Pulmonary artery endothelial cell (primary cell): ENCODE measurements around the gene CYTL1. TPM values are rescaled to one million over a fixed set of nuclear protein-coding genes. Genes with fewer than 3 reads are reported as not detected.
"Not testable (repeated sequence)": the region's sequence is repeated elsewhere in the genome, so short reads cannot be mapped to it uniquely, and the experiment has no call there.

Experiments
- DNase-seq: peaks from one replicate; pipeline ENCODE4 v3.0.0-alpha.2; 2011; ENCODE audit warnings: low read depth, low spot score
- total RNA-seq: library from RNA; depleted of rRNA; stranded (reverse); fragments of >200 nt; gene quantifications from 2 replicates; pipeline ENCODE4 v1.2.3, GENCODE V29; 2014

Gene CYTL1
- total RNA-seq, 1 donor from 2014 or later = 34.6 TPM

GRCh38 chr4:5001641-5002040 is 17.6 kb downstream of the CYTL1 start:
- DNase-seq = not testable (repeated sequence)

GRCh38 chr4:4996935-4997334 is 22.3 kb downstream of the CYTL1 start:
- DNase-seq = not testable (repeated sequence)

- DNase-seq = no peak
Observed at GRCh38 chr4:4995908-4996265, 23.4 kb downstream of the CYTL1 start.

GRCh38 chr4:4995103-4995907 is 24.0 kb downstream of the CYTL1 start:
- DNase-seq = peak; percentile 15

DNA sequence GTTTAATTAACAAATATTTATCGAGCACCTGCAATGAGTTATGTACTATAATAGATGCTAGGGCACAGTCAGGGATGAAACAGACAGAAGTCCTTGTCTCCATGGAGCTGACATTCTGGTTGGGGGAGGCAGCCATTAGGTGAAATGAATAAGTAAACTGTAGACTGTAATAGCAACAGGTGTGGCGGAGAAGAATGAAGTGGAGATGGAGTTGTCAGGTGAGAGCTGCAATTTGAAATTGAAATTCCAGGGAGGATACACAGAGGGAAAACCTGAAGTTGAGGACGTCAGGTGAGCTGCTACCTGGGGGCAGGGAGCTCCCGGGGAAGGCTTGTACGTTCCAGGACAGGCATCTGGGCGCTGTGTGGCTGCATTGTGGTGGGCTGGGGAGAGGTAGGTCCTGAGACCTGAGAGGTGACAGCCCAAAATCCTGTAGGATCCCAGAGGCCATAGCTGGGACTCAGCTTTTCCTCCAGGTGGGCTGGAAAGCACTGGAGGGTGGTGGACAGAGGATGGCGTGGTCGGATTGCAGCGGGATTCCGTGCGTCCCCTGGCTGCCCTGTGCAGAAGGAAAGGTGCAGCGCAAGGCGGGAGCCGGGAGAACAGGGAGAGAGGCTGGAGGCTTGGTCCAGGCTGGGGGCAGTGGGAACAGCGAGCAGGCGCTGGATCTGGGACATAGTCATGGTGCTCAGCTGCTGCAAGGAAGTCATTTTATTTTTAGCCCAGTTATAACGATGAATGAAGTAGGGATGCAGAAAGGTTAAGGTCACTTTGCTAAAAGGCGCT is 24.8 kb downstream of the CYTL1 start:
- DNase-seq = no peak

- no peak for DNase-seq
Observed at GRCh38 chr4:4992833-4993232, 26.4 kb downstream of the CYTL1 start.

GRCh38 chr4:4991541-4992099 is 27.6 kb downstream of the CYTL1 start:
- no peak for DNase-seq

- DNase-seq = no peak
Observed at GRCh38 chr4:4990857-4991540, 28.3 kb downstream of the CYTL1 start.

GRCh38 chr4:4990329-4990728 is 28.9 kb downstream of the CYTL1 start:
- no peak for DNase-seq

DNA sequence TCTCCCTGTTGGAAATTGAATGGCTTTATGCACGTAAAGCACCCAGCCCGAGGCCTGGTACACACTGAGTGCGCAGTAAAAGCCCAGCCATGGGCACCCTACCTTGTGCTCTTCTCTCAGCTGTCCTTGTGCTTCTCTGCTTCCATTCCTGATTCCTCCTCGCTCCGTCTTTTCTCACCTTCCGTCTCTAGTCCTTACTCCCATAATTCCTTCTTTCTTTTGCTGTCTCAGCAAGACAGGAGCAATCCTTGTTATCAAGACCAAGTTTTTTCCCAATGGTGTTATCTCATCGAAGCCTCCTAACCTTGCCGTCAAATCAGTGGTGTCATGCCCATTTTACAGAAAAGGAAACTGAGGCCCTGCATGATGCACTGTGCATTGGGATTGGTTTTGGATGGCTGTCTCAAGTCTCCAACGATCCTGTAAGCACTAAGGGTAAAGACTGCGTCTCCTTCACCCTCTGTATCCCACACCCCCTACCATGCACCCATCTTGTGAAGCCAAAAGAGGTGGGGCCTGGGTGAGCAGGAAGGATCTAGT is 30.1 kb downstream of the CYTL1 start:
- no peak for DNase-seq

GRCh38 chr4:4987656-4988055 is 31.6 kb downstream of the CYTL1 start:
- no peak for DNase-seq

DNA sequence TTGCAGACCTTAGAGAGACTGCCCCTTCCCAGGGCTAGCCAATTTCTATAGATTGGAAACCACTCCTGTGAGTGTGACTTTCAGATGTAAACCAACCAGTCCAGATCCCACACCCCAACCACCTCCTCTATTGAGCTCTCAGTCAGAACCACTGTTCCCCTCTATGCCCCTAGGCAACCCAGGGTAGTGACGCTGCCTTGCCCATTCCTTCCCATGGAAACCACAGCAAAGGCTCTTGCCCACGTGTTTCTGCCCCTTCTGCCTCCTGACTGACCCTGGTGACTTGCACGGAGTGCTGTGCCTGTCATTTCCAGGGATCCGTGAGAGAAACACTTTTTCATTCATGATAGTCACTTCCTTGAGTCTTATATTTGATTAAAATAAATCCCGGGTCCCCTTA is 32.4 kb downstream of the CYTL1 start:
- DNase-seq = no peak

- DNase-seq = no peak
Observed at GRCh38 chr4:4985844-4986243, 33.4 kb downstream of the CYTL1 start.

- no peak for DNase-seq
Observed at GRCh38 chr4:4985036-4985435, 34.2 kb downstream of the CYTL1 start.

- no peak for DNase-seq
Observed at GRCh38 chr4:4984186-4984585, 35.1 kb downstream of the CYTL1 start.

DNA sequence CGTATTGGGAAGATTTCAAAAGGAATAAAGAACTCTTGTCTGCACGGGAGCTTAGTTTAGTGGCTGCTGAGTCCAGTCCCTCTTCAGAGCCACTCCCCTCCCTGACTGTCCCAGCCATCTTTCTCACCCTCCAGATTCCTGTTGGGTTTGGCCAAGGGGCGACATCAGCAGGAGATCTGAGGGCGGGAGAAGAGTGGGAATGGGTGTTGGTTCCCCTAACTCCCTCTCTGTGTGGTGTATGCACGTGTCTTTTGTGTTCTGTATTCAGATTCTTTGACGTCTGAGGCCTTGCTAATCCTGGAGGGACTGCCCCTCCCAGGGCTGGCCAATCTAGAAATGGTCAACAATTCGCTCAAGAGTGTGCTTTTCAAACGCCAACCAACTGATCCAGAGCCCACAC is 37.4 kb downstream of the CYTL1 start:
- no peak for DNase-seq

DNA sequence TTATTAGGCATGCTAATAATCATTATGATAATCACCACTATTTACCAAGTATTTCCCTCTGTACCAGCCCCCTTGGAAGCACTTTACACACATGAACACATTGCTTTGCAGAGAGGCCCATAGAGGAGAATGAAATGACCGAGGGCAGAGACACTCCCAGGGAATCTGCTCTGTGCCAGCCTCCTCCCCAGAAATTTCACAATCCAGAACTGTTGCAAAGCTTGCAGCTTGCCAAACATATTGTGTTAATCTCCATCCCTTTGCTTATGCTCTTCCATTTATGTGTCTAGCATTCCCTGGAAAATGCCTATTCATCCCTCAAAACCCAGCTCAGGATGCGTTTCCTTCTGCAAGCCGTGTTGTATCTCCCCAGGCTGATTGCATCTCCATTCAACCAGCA is 37.8 kb downstream of the CYTL1 start:
- DNase-seq = no peak

- no peak for DNase-seq
Observed at GRCh38 chr4:4980621-4981230, 38.5 kb downstream of the CYTL1 start.

DNA sequence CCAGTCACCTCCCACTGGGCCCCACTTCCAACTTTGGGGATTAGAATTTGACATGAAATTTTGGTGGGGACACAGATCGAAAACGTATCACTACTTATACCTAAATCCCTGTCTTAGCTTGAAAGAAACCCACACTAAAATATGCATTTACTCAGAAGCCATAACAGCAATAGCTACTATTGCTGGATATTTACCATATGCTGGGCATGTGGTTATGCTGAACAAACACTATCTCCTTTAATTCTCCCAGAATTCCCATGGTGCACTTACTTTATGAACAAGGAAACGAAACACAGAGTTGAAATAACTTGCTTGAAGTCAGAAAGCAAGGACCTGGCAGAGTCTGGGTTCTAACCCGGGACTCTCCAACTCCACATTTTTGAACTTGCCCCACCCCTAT is 39.3 kb downstream of the CYTL1 start:
- DNase-seq = no peak

GRCh38 chr4:4974727-4975126 is 44.5 kb downstream of the CYTL1 start:
- DNase-seq = no peak

DNA sequence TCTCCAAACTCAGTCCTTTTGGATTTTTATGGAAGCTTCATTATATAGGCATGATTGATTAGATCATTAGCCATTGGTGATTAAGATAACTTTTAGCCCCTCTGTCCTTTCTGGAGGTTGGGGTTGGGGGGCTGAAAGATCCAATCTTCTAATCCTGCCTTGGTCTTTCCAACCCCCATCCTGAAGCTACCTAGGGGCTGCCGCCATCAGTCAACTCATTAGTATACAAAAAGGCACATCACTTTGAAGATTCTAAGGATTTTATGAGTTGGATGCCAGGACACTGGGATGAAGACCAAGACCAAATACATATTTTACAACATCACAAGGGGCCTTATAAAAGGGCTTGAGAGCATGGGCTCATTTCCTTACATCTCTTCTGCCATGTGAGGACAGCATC is 47.5 kb downstream of the CYTL1 start:
- DNase-seq = no peak
